Measurements from ENCODE around the gene DIAPH1.

The DIAPH1 gene

GRCh38 chr5:141494761-141495452 lies 123.9 kb downstream of the DIAPH1 start:
- no peak for TF ChIP-seq CTCF (IDR thresholded peaks at IDR 0.05; ENCODE audit: control insufficient read depth, insufficient read depth, low read depth, low read length, missing control alignments)
- H3K4me3 ChIP-seq (ENCODE audit: control insufficient read depth, low read depth, low read length), result no peak overlapping the region
- DNase-seq (ENCODE audit: low read depth), result no peak

GRCh38 chr5:141493500-141494422 lies 125.0 kb downstream of the DIAPH1 start:
- no peak overlapping the region for H3K4me3 ChIP-seq (ENCODE audit: control insufficient read depth, low read depth, low read length)
- no peak for TF ChIP-seq CTCF (IDR thresholded peaks at IDR 0.05; ENCODE audit: control insufficient read depth, insufficient read depth, low read depth, low read length, missing control alignments)
- no peak for DNase-seq (ENCODE audit: low read depth)

GRCh38 chr5:141492168-141492885 lies 126.5 kb downstream of the DIAPH1 start:
- no peak overlapping the region for H3K4me3 ChIP-seq (ENCODE audit: control insufficient read depth, low read depth, low read length)
- no peak for DNase-seq (ENCODE audit: low read depth)
- no peak for TF ChIP-seq CTCF (IDR thresholded peaks at IDR 0.05; ENCODE audit: control insufficient read depth, insufficient read depth, low read depth, low read length, missing control alignments)

GRCh38 chr5:141491323-141492167 lies 127.3 kb downstream of the DIAPH1 start:
- TF ChIP-seq CTCF (IDR thresholded peaks at IDR 0.05; ENCODE audit: control insufficient read depth, insufficient read depth, low read depth, low read length, missing control alignments), result no peak
- no peak overlapping the region for H3K4me3 ChIP-seq (ENCODE audit: control insufficient read depth, low read depth, low read length)
- DNase-seq (ENCODE audit: low read depth), result no peak

- DNase-seq (ENCODE audit: low read depth), result no peak
- TF ChIP-seq CTCF (IDR thresholded peaks at IDR 0.05; ENCODE audit: control insufficient read depth, insufficient read depth, low read depth, low read length, missing control alignments), result no peak
- no peak overlapping the region for H3K4me3 ChIP-seq (ENCODE audit: control insufficient read depth, low read depth, low read length)
Measured at GRCh38 chr5:141490771-141491170, 128.0 kb downstream of the DIAPH1 start.

GRCh38 chr5:141490271-141490670 lies 128.5 kb downstream of the DIAPH1 start:
- no peak for DNase-seq (ENCODE audit: low read depth)
- TF ChIP-seq CTCF (IDR thresholded peaks at IDR 0.05; ENCODE audit: control insufficient read depth, insufficient read depth, low read depth, low read length, missing control alignments), result no peak
- H3K4me3 ChIP-seq (ENCODE audit: control insufficient read depth, low read depth, low read length), result no peak overlapping the region
